ENCODE measurements around the gene POLR3A. TPM values are rescaled to one million over a fixed set of nuclear protein-coding genes. Genes with fewer than 3 reads are reported as not detected.

Gene POLR3A
- total and polyA plus RNA-seq, 9 donors, result 4.8 to 15.0 (median 12.8) TPM

- intact Hi-C loops (cut with DNase I), result loop anchor here in 2 of 4 donors (5.0 to 10.0 kb wide), 3 partner anchors 53 to 133 kb away; partner anchors contain the start of gene DLG5 (in 1 of the 2)
- H3K4me1 ChIP-seq (ENCODE audit: insufficient read depth), result peaks cover 5% of the 10 kb centered on the region
- no peaks in the 10 kb centered on the region for H3K36me3 ChIP-seq
- no peaks in the 10 kb centered on the region for H3K9me3 ChIP-seq
- no peaks in the 10 kb centered on the region for H3K27me3 ChIP-seq
- TF ChIP-seq CTCF (IDR thresholded peaks at IDR 0.05) (no peak), POLR2A (IDR thresholded peaks at IDR 0.05) (no peak), EP300 (IDR thresholded peaks at IDR 0.05) (no peak)
- DNase-seq, result no peak
- no peak overlapping the region for H3K4me3 ChIP-seq
- peak overlapping the region in 1 of 2 donors; percentile 61 for H3K27ac ChIP-seq
- 62 to 73% (median 67%) methylated on average over 3 of the region's 3 CpGs for WGBS, 3 donors
Observed at GRCh38 chr10:77977934-77978333, 51.4 kb downstream of the POLR3A start.

- no peaks in the 10 kb centered on the region for H3K27me3 ChIP-seq
- DNase-seq, result no peak
- TF ChIP-seq POLR2A (IDR thresholded peaks at IDR 0.05), result no peak
- no peak for TF ChIP-seq EP300 (IDR thresholded peaks at IDR 0.05)
- no peak for TF ChIP-seq CTCF (IDR thresholded peaks at IDR 0.05)
- 88 to 93% (median 88%) methylated on average over 6 to 7 of the region's 7 CpGs for WGBS, 3 donors
- intact Hi-C loops (cut with DNase I), result loop anchor here in 2 of 4 donors (5.0 to 10.0 kb wide), 3 partner anchors 52 to 132 kb away; partner anchors contain the start of gene DLG5 (in 1 of the 2)
- no peaks in the 10 kb centered on the region for H3K36me3 ChIP-seq
- no peaks in the 10 kb centered on the region for H3K9me3 ChIP-seq
- peaks cover 6% of the 10 kb centered on the region for H3K4me1 ChIP-seq (ENCODE audit: insufficient read depth)
- no peak overlapping the region for H3K4me3 ChIP-seq
- H3K27ac ChIP-seq, result no peak overlapping the region
Observed at GRCh38 chr10:77977016-77977415, 52.3 kb downstream of the POLR3A start.

GRCh38 chr10:77975086-77975666 is 54.1 kb downstream of the POLR3A start:
- DNase-seq, result no peak
- Histone ChIP-seq H3K4me3 (no peak overlapping the region), H3K9me3 (no peaks in the 10 kb centered on the region), H3K36me3 (no peaks in the 10 kb centered on the region), H3K27me3 (no peaks in the 10 kb centered on the region), H3K4me1 (ENCODE audit: insufficient read depth) (peaks cover 9% of the 10 kb centered on the region), H3K27ac (no peak overlapping the region)
- TF ChIP-seq POLR2A (IDR thresholded peaks at IDR 0.05) (no peak), EP300 (IDR thresholded peaks at IDR 0.05) (no peak), CTCF (IDR thresholded peaks at IDR 0.05) (no peak)
- 81 to 89% (median 84%) methylated on average over 9 of the region's 9 CpGs for WGBS, 3 donors
- intact Hi-C loops (cut with DNase I), result loop anchor here in 2 of 4 donors (5.0 to 10.0 kb wide), 3 partner anchors 50 to 130 kb away; partner anchors contain the start of gene DLG5 (in 1 of the 2)

GRCh38 chr10:77974396-77975074 is 54.8 kb downstream of the POLR3A start:
- H3K4me3 ChIP-seq, result no peak overlapping the region
- no peaks in the 10 kb centered on the region for H3K27me3 ChIP-seq
- H3K27ac ChIP-seq, result no peak overlapping the region
- H3K36me3 ChIP-seq, result no peaks in the 10 kb centered on the region
- H3K4me1 ChIP-seq (ENCODE audit: insufficient read depth), result peaks cover 9% of the 10 kb centered on the region
- intact Hi-C loops (cut with DNase I), result loop anchor here in 2 of 4 donors (5.0 to 10.0 kb wide), 3 partner anchors 50 to 130 kb away; partner anchors contain the start of gene DLG5 (in 1 of the 2)
- WGBS, 3 donors, result 72 to 81% (median 75%) methylated on average over 8 of the region's 8 CpGs
- no peak for TF ChIP-seq POLR2A (IDR thresholded peaks at IDR 0.05)
- no peak for TF ChIP-seq CTCF (IDR thresholded peaks at IDR 0.05)
- TF ChIP-seq EP300 (IDR thresholded peaks at IDR 0.05), result no peak
- H3K9me3 ChIP-seq, result no peaks in the 10 kb centered on the region
- no peak for DNase-seq
